NCI-H774 (cell line): ENCODE results near the gene ITIH1.
"Not testable (repeated sequence)": the region's sequence is repeated elsewhere in the genome, so short reads cannot be mapped to it uniquely, and the experiment has no call there.

Experiments used
- DNase-seq: peaks from one replicate; lab custom pipeline; 2025; lab: John Stamatoyannopoulos, UW

ITIH1 gene

GRCh38 chr3:52777127-52777958, at the start of gene ITIH1:
Gene ITIH1 (plus strand): TSS chr3:52777599. CDS start chr3:52777616, 17 bp downstream.
- DNase-seq: no peak

DNA sequence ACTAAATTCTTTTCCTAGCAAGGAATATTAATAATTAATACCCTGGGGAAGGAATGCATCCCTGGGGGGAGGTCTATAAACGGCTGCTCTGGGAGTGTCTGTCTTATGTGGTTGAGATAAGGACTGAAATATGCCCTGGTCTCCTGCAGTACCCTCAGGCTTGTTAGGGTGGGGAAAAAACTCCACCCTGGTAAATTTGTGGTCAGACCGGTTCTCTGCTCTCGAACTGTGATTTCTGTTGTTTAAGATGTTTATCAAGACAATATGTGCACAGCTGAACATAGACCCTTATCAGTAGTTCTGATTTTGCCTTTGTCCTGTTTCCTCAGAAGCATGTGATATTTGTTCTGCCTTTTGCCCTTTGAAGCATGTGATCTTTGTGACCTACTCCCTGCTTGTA, 48.6 kb upstream of the ITIH1 start:
- not testable (repeated sequence) for DNase-seq

DNA sequence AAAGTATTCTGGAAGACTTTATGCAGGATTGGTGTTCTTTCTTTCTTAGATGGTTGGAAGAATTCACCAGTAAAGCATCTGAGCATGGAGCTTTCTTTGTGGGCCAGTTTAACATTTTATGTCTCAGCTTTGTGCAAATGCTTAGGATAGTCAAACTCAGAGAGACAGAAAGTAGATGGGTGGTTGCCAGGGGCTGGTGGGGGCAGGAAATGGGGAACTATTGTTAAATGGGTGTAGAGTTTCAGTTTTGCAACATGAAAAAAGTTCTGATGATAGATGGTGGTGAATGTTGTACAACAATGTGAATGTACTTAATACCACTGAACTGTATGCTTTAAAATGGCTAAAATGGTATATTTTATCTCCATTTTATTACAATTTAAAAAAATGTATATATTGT, 46.7 kb upstream of the ITIH1 start:
- no peak for DNase-seq

GRCh38 chr3:52731590-52731989, 45.8 kb upstream of the ITIH1 start:
- DNase-seq: no peak

GRCh38 chr3:52733256-52733891, 44.0 kb upstream of the ITIH1 start:
- DNase-seq: no peak

GRCh38 chr3:52739730-52740129, 37.7 kb upstream of the ITIH1 start:
- no peak for DNase-seq

GRCh38 chr3:52742418-52743041, 34.9 kb upstream of the ITIH1 start:
- DNase-seq: no peak

- DNase-seq: no peak
Observed at GRCh38 chr3:52743152-52743551, 34.2 kb upstream of the ITIH1 start.

- DNase-seq: no peak
Observed at GRCh38 chr3:52743721-52744120, 33.7 kb upstream of the ITIH1 start.

GRCh38 chr3:52752045-52752660, 25.2 kb upstream of the ITIH1 start:
- no peak for DNase-seq

- DNase-seq: no peak
Observed at GRCh38 chr3:52754373-52754772, 23.0 kb upstream of the ITIH1 start.

- no peak for DNase-seq
Observed at GRCh38 chr3:52756141-52756540, 21.3 kb upstream of the ITIH1 start.

DNA sequence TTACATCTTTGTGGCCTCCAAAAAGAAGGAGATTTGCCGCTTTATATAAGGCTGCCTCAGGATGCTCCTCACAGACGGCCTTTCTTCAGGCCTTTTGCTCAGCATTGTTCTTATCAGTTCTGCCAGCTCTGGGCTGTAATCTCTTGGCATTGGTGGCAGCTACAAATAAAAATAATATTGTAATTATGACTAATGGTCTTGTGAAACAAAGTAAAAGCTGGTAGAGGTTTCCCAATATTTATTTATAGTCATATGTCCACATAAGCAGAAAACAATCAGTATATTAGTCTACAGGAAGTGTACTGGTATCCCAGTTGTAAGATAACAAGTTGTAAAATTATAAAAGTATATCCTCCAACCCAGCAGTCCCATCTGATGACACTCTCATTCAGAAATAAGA, 13.9 kb upstream of the ITIH1 start:
- DNase-seq: no peak

- DNase-seq: no peak
Observed at GRCh38 chr3:52769786-52770455, 7.5 kb upstream of the ITIH1 start.

DNA sequence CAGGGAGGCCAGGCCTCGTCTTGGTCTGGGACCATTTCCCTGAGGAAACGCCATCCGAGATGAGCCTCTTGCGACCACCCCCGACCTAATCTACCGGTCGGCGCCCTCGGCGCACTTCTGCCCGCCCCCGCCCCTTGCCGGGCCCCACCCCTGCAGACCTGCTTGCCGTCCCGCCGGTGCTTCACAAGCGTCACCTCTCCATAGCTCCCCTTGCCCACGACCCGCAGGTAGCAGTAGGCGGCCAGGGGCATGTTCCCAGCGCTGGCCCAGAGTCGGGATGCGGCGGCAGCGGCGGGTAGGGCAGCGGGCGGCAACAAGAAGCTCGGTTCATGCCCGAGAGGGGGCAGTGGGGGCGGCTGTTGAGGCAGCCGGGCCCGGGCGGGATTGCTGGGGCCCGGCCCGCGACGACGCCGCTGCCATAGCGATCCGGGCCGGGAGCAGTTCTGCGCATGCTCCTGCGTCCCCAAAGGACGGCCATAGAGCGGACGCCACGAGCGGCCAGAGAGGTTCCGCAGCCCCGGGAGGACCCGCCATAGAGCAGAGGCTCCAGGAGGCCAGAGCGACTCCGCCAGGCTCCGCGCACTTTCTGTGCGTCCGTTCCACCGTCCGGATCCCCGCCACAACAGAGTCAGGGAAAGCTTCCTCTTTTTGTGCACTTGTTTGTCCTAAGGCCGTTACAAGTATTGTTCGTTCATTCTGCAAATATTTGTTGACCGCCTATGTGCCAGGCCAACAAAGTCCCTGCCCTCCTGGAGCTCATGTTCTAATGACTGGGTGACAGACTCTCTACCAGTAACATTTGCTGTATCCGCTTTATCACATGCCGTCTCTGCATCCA, 6.7 kb upstream of the ITIH1 start, which contains the start of gene NEK4:
Gene NEK4, minus strand, starts transcription at position 445 of the 838 bp plus-strand sequence. Its CDS starts 194 bp downstream, at position 251.
- DNase-seq: peak; percentile 76

DNA sequence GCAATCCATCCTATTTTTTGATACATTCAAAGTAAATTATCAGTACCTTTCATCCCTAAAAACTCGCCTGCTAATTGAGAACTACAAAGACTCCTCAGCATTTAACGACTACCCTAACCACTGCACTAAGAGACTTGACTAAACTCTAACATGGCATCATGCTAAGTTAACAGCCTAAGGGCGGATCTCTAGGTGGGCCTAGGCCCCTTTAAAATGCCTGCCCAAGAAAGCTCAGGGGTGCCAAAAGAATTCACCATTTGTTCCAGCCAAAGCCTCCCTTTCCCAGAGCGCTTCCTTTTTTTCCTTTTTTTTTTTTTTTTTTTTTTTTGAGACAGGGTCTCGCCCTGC, 6.1 kb upstream of the ITIH1 start:
- DNase-seq: no peak

- DNase-seq: no peak
Observed at GRCh38 chr3:52771702-52772101, 5.7 kb upstream of the ITIH1 start.

- DNase-seq: no peak
Observed at GRCh38 chr3:52773361-52774065, 3.9 kb upstream of the ITIH1 start.

GRCh38 chr3:52774066-52774713, 3.2 kb upstream of the ITIH1 start:
- DNase-seq: no peak
